ENCODE results near the gene JAML. TPM values are rescaled to one million over a fixed set of nuclear protein-coding genes. Genes with fewer than 3 reads are reported as not detected.

JAML gene
- total and polyA plus RNA-seq, 2 of the 13 experiments (the other 11 are each of a cell fraction or from before 2014, with no cell fraction given): 2.0 to 3.3 TPM

- TF ChIP-seq PRDM10 (CRISPR knock-in tag; IDR thresholded peaks at IDR 0.05; ENCODE audit: low read depth) (peak; percentile 21; the same call in 1 of the 2 replicates), ZBTB1 (CRISPR knock-in tag; IDR thresholded peaks at IDR 0.05; ENCODE audit: borderline replicate concordance) (no peak), NFATC3 (CRISPR knock-in tag; IDR thresholded peaks at IDR 0.05) (no peak), PRPF4 (IDR thresholded peaks at IDR 0.05; ENCODE audit: low read depth, low read length, poor library complexity, severe bottlenecking) (no peak), ZNF614 (CRISPR knock-in tag; IDR thresholded peaks at IDR 0.05; ENCODE audit: borderline replicate concordance) (peak; percentile 58; the same call in 1 of the 2 replicates), ZZZ3 (CRISPR knock-in tag; IDR thresholded peaks at IDR 0.05; ENCODE audit: borderline replicate concordance) (no peak), PAF1 (CRISPR knock-in tag; IDR thresholded peaks at IDR 0.05) (no peak), ATRX (CRISPR knock-in tag; IDR thresholded peaks at IDR 0.05; ENCODE audit: borderline replicate concordance) (no peak), ZMAT5 (CRISPR knock-in tag; IDR thresholded peaks at IDR 0.05; ENCODE audit: borderline replicate concordance, low read depth) (no peak), ZFX (CRISPR knock-in tag; IDR thresholded peaks at IDR 0.05; ENCODE audit: low read depth) (peak; percentile 23; the same call in 1 of the 2 replicates), SYNCRIP (IDR thresholded peaks at IDR 0.05; ENCODE audit: insufficient read depth, low read depth, low read length) (no peak), NCOA2 (CRISPR knock-in tag; IDR thresholded peaks at IDR 0.05) (no peak), MXI1 (IDR thresholded peaks at IDR 0.05; ENCODE audit: borderline replicate concordance, low read depth, low read length) (0 out of 3 replicates have a peak, but pooled peaks have one; percentile 27), NAIF1 (CRISPR knock-in tag; IDR thresholded peaks at IDR 0.05; ENCODE audit: borderline replicate concordance) (no peak), ATF4 (CRISPR knock-in tag; IDR thresholded peaks at IDR 0.05) (no peak), CHD4 (IDR thresholded peaks at IDR 0.05; ENCODE audit: borderline replicate concordance, low read length) (no peak), ZNF512B (CRISPR knock-in tag; IDR thresholded peaks at IDR 0.05; ENCODE audit: borderline replicate concordance) (no peak), STAG1 (CRISPR knock-in tag; IDR thresholded peaks at IDR 0.05) (peak; percentile 95), CREBL2 (CRISPR knock-in tag; IDR thresholded peaks at IDR 0.05; ENCODE audit: borderline replicate concordance) (no peak)
Measured at GRCh38 chr11:118198370-118198769, 26.4 kb downstream of the JAML start (continued).
